IMR-90 (cell line): ENCODE measurements around the gene MAB21L2. TPM values are rescaled to one million over a fixed set of nuclear protein-coding genes. Genes with fewer than 3 reads are reported as not detected.

Experiments
- ATAC-seq: fragments of 200-7000 bp; cut with Tn5 transposase; 2 replicates; pipeline ENCODE4 v1.9.1; 2020; ENCODE audit warnings: low read depth, mild to moderate bottlenecking, moderate library complexity
- BruUV-seq: library from RNA; stranded (reverse); fragments of 400-500 nt; replicated peaks from 2 replicates; lab custom pipeline; 2021; lab: Mats Ljungman, UMichigan
- CTCF ChIA-PET: fragments of 300-600 bp; formaldehyde crosslinking; extraction: SDS; loops from one replicate; lab custom pipeline; 2021; ENCODE audit warnings: antibody characterized with exemption; lab: Yijun Ruan, JAX
- POLR2A ChIA-PET: fragments of 300-600 bp; sonication (Branson Sonifier 250); formaldehyde crosslinking; loops from one replicate; lab custom pipeline; 2022; ENCODE audit warnings: antibody characterized with exemption; ENCODE audit not compliant: unreplicated experiment; lab: Charles Lee
- DNase-seq: peaks from one replicate; pipeline ENCODE4 v3.0.0; 2013
- H2AFZ ChIP-seq: replicated peaks from 2 replicates; pipeline ENCODE3; 2013; ENCODE audit warnings: low read length, mild to moderate bottlenecking; ENCODE audit not compliant: poor library complexity
- H2AK5ac ChIP-seq: 2 replicates; pipeline ENCODE4 v1.6.1; 2013; ENCODE audit warnings: low read depth, low read length, inconsistent platforms
- H2AK9ac ChIP-seq: replicated peaks from 2 replicates; pipeline ENCODE3; 2013; ENCODE audit warnings: mild to moderate bottlenecking, low read depth, low read length, moderate library complexity; ENCODE audit not compliant: poor library complexity
- H2BK120ac ChIP-seq: 2 replicates; pipeline ENCODE4 v1.6.1; 2013; ENCODE audit warnings: low read depth, low read length, inconsistent platforms
- H2BK15ac ChIP-seq: 3 replicates; pipeline ENCODE4 v1.6.1; 2013; ENCODE audit warnings: low read depth, low read length, inconsistent platforms
- H2BK20ac ChIP-seq: 2 replicates; pipeline ENCODE4 v1.6.1; 2013; ENCODE audit warnings: low read depth, mild to moderate bottlenecking, inconsistent platforms, low read length, moderate library complexity
- H2BK5ac ChIP-seq: 2 replicates; pipeline ENCODE4 v1.6.1; 2013; ENCODE audit warnings: mild to moderate bottlenecking, low read depth, low read length, inconsistent platforms; ENCODE audit not compliant: poor library complexity, severe bottlenecking
- H3K14ac ChIP-seq: replicated peaks from 2 replicates; pipeline ENCODE4 v1.6.1; 2013; ENCODE audit warnings: low read depth, low read length, inconsistent platforms
- H3K18ac ChIP-seq: 2 replicates; pipeline ENCODE4 v1.6.1; 2013; ENCODE audit warnings: low read depth, low read length, control low read depth
- H3K23ac ChIP-seq: 2 replicates; pipeline ENCODE4 v1.6.1; 2013; ENCODE audit warnings: low read depth, low read length, inconsistent platforms
- H3K27ac ChIP-seq: 2 replicates; pipeline ENCODE4 v1.5.1; 2013; ENCODE audit warnings: mild to moderate bottlenecking, control low read depth, low read length; ENCODE audit not compliant: insufficient read depth
- H3K27me3 ChIP-seq: 2 replicates; pipeline ENCODE4 v1.6.1; 2013; ENCODE audit warnings: low read length; ENCODE audit not compliant: control insufficient read depth, insufficient read depth
- H3K36me3 ChIP-seq: 2 replicates; pipeline ENCODE4 v1.6.1; 2013; ENCODE audit warnings: low read length, mixed read lengths; ENCODE audit not compliant: control insufficient read depth, insufficient read depth
- H3K4ac ChIP-seq: 2 replicates; pipeline ENCODE4 v1.6.1; 2013; ENCODE audit warnings: low read depth, low read length, inconsistent platforms
- H3K4me1 ChIP-seq: 2 replicates; pipeline ENCODE4 v1.6.1; 2013; ENCODE audit warnings: low read length, mixed read lengths; ENCODE audit not compliant: control insufficient read depth, insufficient read depth
- H3K4me2 ChIP-seq: 2 replicates; pipeline ENCODE4 v1.6.1; 2013; ENCODE audit warnings: low read depth, mild to moderate bottlenecking, control low read depth, low read length, moderate library complexity
- H3K4me3 ChIP-seq: 2 replicates; pipeline ENCODE4 v1.5.1; 2013; ENCODE audit warnings: low read depth, mild to moderate bottlenecking, control low read depth, low read length, moderate library complexity; ENCODE audit not compliant: insufficient read depth
- H3K56ac ChIP-seq: 2 replicates; pipeline ENCODE4 v1.6.1; 2013; ENCODE audit warnings: low read length, inconsistent platforms; ENCODE audit not compliant: insufficient read depth; ENCODE audit errors: extremely low read depth
- H3K79me1 ChIP-seq, 2 experiments: 2 replicates each; pipeline ENCODE4 v1.6.1; 2013; ENCODE audit warnings: low read length in 2 of 2, inconsistent platforms in 1 of 2, low read depth in 1 of 2
- H3K9ac ChIP-seq: 2 replicates; pipeline ENCODE4 v1.6.1; 2013; ENCODE audit warnings: low read depth, low read length, control low read depth
- H3K9me1 ChIP-seq: 2 replicates; pipeline ENCODE4 v1.6.1; 2013; ENCODE audit warnings: low read length, inconsistent platforms; ENCODE audit not compliant: insufficient read depth
- H3K9me3 ChIP-seq: 2 replicates; pipeline ENCODE4 v1.6.1; 2013; ENCODE audit warnings: low read length; ENCODE audit not compliant: control insufficient read depth, insufficient read depth
- H4K20me1 ChIP-seq: 2 replicates; pipeline ENCODE4 v1.6.1; 2013; ENCODE audit warnings: low read length, inconsistent platforms; ENCODE audit not compliant: insufficient read depth
- H4K5ac ChIP-seq: 2 replicates; pipeline ENCODE4 v1.6.1; 2013; ENCODE audit warnings: mild to moderate bottlenecking, low read depth, low read length, control low read depth
- H4K8ac ChIP-seq, 2 experiments: 2 replicates each; pipeline ENCODE4 v1.6.1; 2013; ENCODE audit warnings: low read depth in 2 of 2, low read length in 2 of 2, control low read depth in 1 of 2, inconsistent platforms in 1 of 2
- H4K91ac ChIP-seq: 2 replicates; pipeline ENCODE4 v1.6.1; 2013; ENCODE audit warnings: low read depth, low read length, inconsistent platforms; ENCODE audit not compliant: insufficient read depth
- BHLHE40 ChIP-seq: fragments of 150-350 bp; IDR thresholded peaks from 2 replicates; pipeline ENCODE4 v1.6.1; 2016; ENCODE audit warnings: mild to moderate bottlenecking, low read depth, low read length
- FOS ChIP-seq: fragments of 150-350 bp; IDR thresholded peaks from 2 replicates; pipeline ENCODE4 v1.6.1; 2016; ENCODE audit warnings: low read depth, low read length
- MAZ ChIP-seq: IDR thresholded peaks from 2 replicates; pipeline ENCODE4 v1.6.1; 2012; ENCODE audit warnings: low read depth, mild to moderate bottlenecking, low read length, improper control_type of control experiment, moderate library complexity, borderline replicate concordance
- MXI1 ChIP-seq: IDR thresholded peaks from 2 replicates; pipeline ENCODE4 v1.6.1; 2012; ENCODE audit warnings: low read depth, mild to moderate bottlenecking, low read length, moderate library complexity, borderline replicate concordance
- RFX5 ChIP-seq: IDR thresholded peaks from 2 replicates; pipeline ENCODE4 v1.8.0; 2012; ENCODE audit warnings: low read depth, mild to moderate bottlenecking, low read length, moderate library complexity
- WGBS, 2 experiments: methylation state at CpG; one replicate each; pipeline versions ENCODE4 v1.1.5 to v1.1.7; 2013; ENCODE audit warnings: missing lambda C conversion rate in 2 of 2; ENCODE audit not compliant: insufficient read length in 1 of 2; ENCODE audit errors: extremely low coverage in 2 of 2; 5-methylcytosine and 5-hydroxymethylcytosine counted together
- dilution Hi-C: fragments of 300-500 bp; cut with HindIII; formaldehyde crosslinking; loops from one replicate; pipeline ENCODE4 v1.14.3; 2018; ENCODE audit warnings: low sequenced_read_pairs; ENCODE audit not compliant: unreplicated experiment
- in situ Hi-C: fragments of 300-500 bp; cut with MboI; formaldehyde crosslinking; loops from 3 replicates; pipeline ENCODE4 v1.14.3; 2019; ENCODE audit warnings: low sequenced_read_pairs, inconsistent platforms, mixed read lengths
- intact Hi-C: fragments of 100-400 bp; cut with micrococcal nuclease; formaldehyde crosslinking; loops from 2 replicates; pipeline ENCODE4 v1.10.0; 2022
- polyA plus RNA-seq, 3 experiments: library from polyadenylated mRNA; depleted of rRNA; stranded (reverse); fragments of >200 nt; gene quantifications; 2 replicates each; pipeline ENCODE4 v1.2.3, GENCODE V29; 2012; ENCODE audit warnings: low replicate concordance in 1 of 3
- total RNA-seq: library from RNA; depleted of rRNA; stranded (reverse); fragments of >200 nt; gene quantifications from 2 replicates; pipeline ENCODE4 v1.2.3, GENCODE V29; 2012
- TF ChIP-seq, protein P1 (sequence below): fragments of 150-350 bp; IDR thresholded peaks from 2 replicates; pipeline ENCODE4 v1.6.1; 2016; ENCODE audit warnings: low read depth, mild to moderate bottlenecking, low read length, moderate library complexity, borderline replicate concordance

The MAB21L2 gene
- total and polyA plus RNA-seq, 2 of the 4 experiments (the other 2 are of a cell fraction) = 7.6 to 12.0 TPM

DNA sequence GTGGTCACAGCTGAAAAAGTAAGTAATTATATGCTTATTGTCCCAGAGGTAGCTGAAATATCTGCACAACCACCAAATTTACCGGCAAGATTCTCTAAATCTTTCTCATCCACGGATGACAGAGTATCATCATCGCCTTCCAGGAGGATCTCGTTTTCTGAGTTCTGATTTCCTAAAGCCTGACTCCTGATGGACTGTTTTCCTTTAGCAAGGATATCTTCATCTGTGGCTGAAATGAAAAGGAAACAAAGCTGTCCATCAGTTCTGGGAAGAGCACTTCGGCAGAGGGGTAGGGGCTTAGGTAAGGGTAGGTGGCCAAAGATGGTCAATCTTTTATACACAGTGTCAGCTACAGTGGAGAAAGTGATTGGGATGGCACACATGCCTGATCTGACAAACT lies 8.7 kb downstream of the MAB21L2 start:
- ChIA-PET CTCF (no interaction called here), POLR2A (no interaction called here)
- Histone ChIP-seq H3K9me3 (no peaks in the 10 kb centered on the region), H2AK9ac (no peak overlapping the region), H3K4me3 (no peak overlapping the region), H3K9me1 (no peaks in the 10 kb centered on the region), H3K56ac (no peak overlapping the region), H3K14ac (no peak overlapping the region), H3K4me2 (no peak overlapping the region), H2BK15ac (no peak overlapping the region), H3K23ac (no peak overlapping the region), H3K4me1 (no peaks in the 10 kb centered on the region), H3K36me3 (no peaks in the 10 kb centered on the region), H2BK120ac (no peak overlapping the region), H4K20me1 (no peaks in the 10 kb centered on the region), H3K27ac (no peak overlapping the region), H2AFZ (no peak overlapping the region), H4K5ac (no peak overlapping the region), H3K79me1 (no peaks in the 10 kb centered on the region), H3K9ac (no peak overlapping the region), H3K27me3 (no peaks in the 10 kb centered on the region), H2BK5ac (no peak overlapping the region), H4K8ac (no peak overlapping the region), H4K91ac (no peak overlapping the region), H3K4ac (no peak overlapping the region), H2AK5ac (no peak overlapping the region), H3K18ac (no peak overlapping the region), H2BK20ac (no peak overlapping the region)
- DNase-seq (no peak), ATAC-seq (no peak)
- in situ Hi-C loops = no loop called here
- no TSS peak for BruUV-seq
- no CpG with 5 or more reads among the region's 5 CpGs for WGBS, 2 experiments
- dilution Hi-C loops = no loop called here
- TF ChIP-seq FOS = no peak
- no peak for TF ChIP-seq MAZ
- no peak for TF ChIP-seq MXI1
- TF ChIP-seq, protein P1, sequence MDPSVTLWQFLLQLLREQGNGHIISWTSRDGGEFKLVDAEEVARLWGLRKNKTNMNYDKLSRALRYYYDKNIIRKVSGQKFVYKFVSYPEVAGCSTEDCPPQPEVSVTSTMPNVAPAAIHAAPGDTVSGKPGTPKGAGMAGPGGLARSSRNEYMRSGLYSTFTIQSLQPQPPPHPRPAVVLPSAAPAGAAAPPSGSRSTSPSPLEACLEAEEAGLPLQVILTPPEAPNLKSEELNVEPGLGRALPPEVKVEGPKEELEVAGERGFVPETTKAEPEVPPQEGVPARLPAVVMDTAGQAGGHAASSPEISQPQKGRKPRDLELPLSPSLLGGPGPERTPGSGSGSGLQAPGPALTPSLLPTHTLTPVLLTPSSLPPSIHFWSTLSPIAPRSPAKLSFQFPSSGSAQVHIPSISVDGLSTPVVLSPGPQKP = no peak
- TF ChIP-seq RFX5 = no peak
- TF ChIP-seq BHLHE40 = no peak
- intact Hi-C loops = no loop called here
